ENCODE data around the gene RNF26.
A peak's percentile ranks its signal among the peaks of the same experiment; 100 is the strongest.

RNF26 gene

GRCh38 chr11:119334174-119334930, at the start of gene RNF26:
TSS of gene RNF26 (plus strand) at chr11:119334527. CDS start at chr11:119335123, 596 bp downstream.
- TF ChIP-seq CTCF (IDR thresholded peaks at IDR 0.05; ENCODE audit: insufficient read depth, missing control alignments): no peak
- FAIRE-seq (no peak), DNase-seq (ENCODE audit: insufficient read length, low spot score) (peak; percentile 94)

GRCh38 chr11:119285431-119285830, 48.9 kb upstream of the RNF26 start:
- no peak for TF ChIP-seq CTCF (IDR thresholded peaks at IDR 0.05; ENCODE audit: insufficient read depth, missing control alignments)
- DNase-seq (ENCODE audit: insufficient read length, low spot score) (no peak), FAIRE-seq (no peak)

GRCh38 chr11:119288219-119288618, 46.1 kb upstream of the RNF26 start:
- TF ChIP-seq CTCF (IDR thresholded peaks at IDR 0.05; ENCODE audit: insufficient read depth, missing control alignments): no peak
- no peak for DNase-seq (ENCODE audit: insufficient read length, low spot score)
- FAIRE-seq: no peak

GRCh38 chr11:119290894-119291497, 43.3 kb upstream of the RNF26 start:
- no peak for FAIRE-seq
- no peak for DNase-seq (ENCODE audit: insufficient read length, low spot score)
- no peak for TF ChIP-seq CTCF (IDR thresholded peaks at IDR 0.05; ENCODE audit: insufficient read depth, missing control alignments)

GRCh38 chr11:119293461-119293860, 40.9 kb upstream of the RNF26 start:
- no peak for FAIRE-seq
- no peak for TF ChIP-seq CTCF (IDR thresholded peaks at IDR 0.05; ENCODE audit: insufficient read depth, missing control alignments)
- DNase-seq (ENCODE audit: insufficient read length, low spot score): no peak

- peak; percentile 9 for TF ChIP-seq CTCF (IDR thresholded peaks at IDR 0.05; ENCODE audit: insufficient read depth, missing control alignments)
- FAIRE-seq: no peak
- no peak for DNase-seq (ENCODE audit: insufficient read length, low spot score)
These were observed 39.1 kb upstream of the RNF26 start for GRCh38 chr11:119295178-119295577.

- DNase-seq (ENCODE audit: insufficient read length, low spot score): no peak
- no peak for FAIRE-seq
- TF ChIP-seq CTCF (IDR thresholded peaks at IDR 0.05; ENCODE audit: insufficient read depth, missing control alignments): no peak
These were observed 36.4 kb upstream of the RNF26 start for GRCh38 chr11:119297938-119298337.

Measured in D721Med (cell line).